DOHH2 (cell line): ENCODE measurements around the gene POLG.

Experiments
- H3F3A ChIP-seq: fragments of 200-600 bp; sonication (generic), shearing (Covaris generic); 2 replicates; pipeline ENCODE4 v1.6.0; 2016; ENCODE audit warnings: antibody characterized with exemption, mild to moderate bottlenecking; ENCODE audit not compliant: control insufficient read depth, insufficient read depth
- H3K27ac ChIP-seq: fragments of 200-600 bp; sonication (generic); 2 replicates; pipeline ENCODE4 v1.5.1; 2014; ENCODE audit warnings: low read depth, mild to moderate bottlenecking, low read length, moderate library complexity
- H3K27me3 ChIP-seq: fragments of 200-600 bp; sonication (generic); 2 replicates; pipeline ENCODE4 v1.6.1; 2014; ENCODE audit warnings: mild to moderate bottlenecking, low read length, mixed read lengths; ENCODE audit not compliant: control insufficient read depth
- H3K36me3 ChIP-seq: fragments of 200-600 bp; sonication (generic); 2 replicates; pipeline ENCODE4 v1.6.1; 2014; ENCODE audit warnings: mild to moderate bottlenecking, low read length, moderate library complexity, mixed read lengths; ENCODE audit not compliant: control insufficient read depth
- H3K4me1 ChIP-seq: fragments of 200-600 bp; sonication (generic); 2 replicates; pipeline ENCODE4 v1.6.1; 2014; ENCODE audit warnings: mild to moderate bottlenecking, low read length, mixed read lengths; ENCODE audit not compliant: control insufficient read depth
- H3K4me2 ChIP-seq: fragments of 200-600 bp; sonication (generic); 2 replicates; pipeline ENCODE4 v1.6.0; 2014; ENCODE audit warnings: mild to moderate bottlenecking, low read length, moderate library complexity
- H3K4me3 ChIP-seq: fragments of 200-600 bp; sonication (generic); 2 replicates; pipeline ENCODE4 v1.5.1; 2014; ENCODE audit warnings: mild to moderate bottlenecking, low read length, mixed read lengths
- H3K79me2 ChIP-seq: fragments of 200-600 bp; sonication (generic); 2 replicates; pipeline ENCODE4 v1.6.1; 2014; ENCODE audit warnings: mild to moderate bottlenecking, low read length, mixed read lengths; ENCODE audit not compliant: control insufficient read depth
- H3K9me2 ChIP-seq: fragments of 200-600 bp; sonication (generic); replicated peaks from 2 replicates; pipeline ENCODE4 v1.6.1; 2014; ENCODE audit warnings: mild to moderate bottlenecking, low read length, mixed read lengths; ENCODE audit not compliant: control insufficient read depth
- H3K9me3 ChIP-seq: fragments of 200-600 bp; sonication (generic); 2 replicates; pipeline ENCODE4 v1.6.1; 2014; ENCODE audit warnings: antibody characterized with exemption, low read length, mixed read lengths; ENCODE audit not compliant: control insufficient read depth, insufficient read depth
- H4K20me1 ChIP-seq: fragments of 200-600 bp; sonication (generic); 2 replicates; pipeline ENCODE4 v1.6.0; 2014; ENCODE audit warnings: low read depth, mild to moderate bottlenecking, antibody characterized with exemption, low read length, moderate library complexity; ENCODE audit not compliant: control insufficient read depth, insufficient read depth
- EZH2phosphoT487 ChIP-seq: fragments of 200-600 bp; sonication (generic); IDR thresholded peaks from 2 replicates; pipeline ENCODE4 v1.6.1; 2017; ENCODE audit warnings: borderline replicate concordance, mild to moderate bottlenecking, antibody characterized with exemption, low read length, moderate library complexity, mixed read lengths
- TF ChIP-seq, protein P1 (sequence below): fragments of 200-600 bp; sonication (generic); IDR thresholded peaks from one replicate; pipeline ENCODE4 v1.5.1; 2014; ENCODE audit warnings: antibody characterized with exemption, mild to moderate bottlenecking, low read depth, low read length; ENCODE audit not compliant: poor library complexity, severe bottlenecking

Gene POLG

DNA sequence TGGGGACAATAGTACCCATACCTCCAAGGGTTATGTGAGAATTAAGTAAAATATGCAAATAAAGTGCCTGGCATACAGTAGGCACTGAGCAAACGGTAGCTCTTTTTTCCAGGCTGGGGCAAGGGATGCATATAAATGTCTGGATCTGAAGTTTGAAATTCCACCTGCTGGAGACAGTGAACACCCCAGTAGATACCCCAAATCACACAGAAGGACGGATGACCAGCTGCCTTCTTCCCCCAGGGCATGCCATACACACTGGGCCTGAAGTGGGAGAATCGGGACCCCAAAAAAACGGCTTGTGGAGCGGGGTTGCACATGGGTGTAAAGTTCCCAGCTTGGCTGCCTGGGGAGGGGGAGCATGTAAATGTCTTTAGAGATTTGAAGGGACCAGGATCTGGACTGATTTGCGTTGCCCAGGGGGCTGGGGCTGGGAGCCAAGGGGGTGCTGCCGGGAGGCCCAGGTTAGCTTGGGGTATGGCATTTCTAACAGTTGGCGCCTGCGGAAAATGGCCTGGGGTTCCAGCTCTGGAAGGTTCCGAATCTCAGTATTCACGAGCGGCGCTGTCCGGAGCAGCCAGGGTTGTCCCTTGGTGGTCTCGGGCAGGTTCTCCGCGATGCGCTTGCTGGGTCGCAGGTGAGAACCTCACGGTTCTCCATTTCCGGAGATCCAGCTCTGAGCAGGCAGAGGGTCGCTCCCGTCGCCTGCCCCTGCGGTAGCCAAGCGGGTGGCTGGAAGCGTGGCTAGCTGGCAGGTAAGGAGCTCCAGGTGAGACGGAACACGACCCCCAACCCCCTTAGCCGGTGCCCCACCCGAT, 42.6 kb upstream of the POLG start:
- Histone ChIP-seq H3K4me1 (no peaks in the 10 kb centered on the region), H4K20me1 (no peaks in the 10 kb centered on the region), H3K9me2 (no peaks in the 10 kb centered on the region), H3K4me3 (no peak overlapping the region), H3K9me3 (no peaks in the 10 kb centered on the region), H3K27ac (no peak overlapping the region), H3K36me3 (no peaks in the 10 kb centered on the region), H3K79me2 (no peaks in the 10 kb centered on the region), H3K4me2 (no peak overlapping the region), H3F3A (no peaks in the 10 kb centered on the region), H3K27me3 (peaks cover 59% of the 10 kb centered on the region)
- no peak for TF ChIP-seq EZH2phosphoT487
- TF ChIP-seq, protein P1, sequence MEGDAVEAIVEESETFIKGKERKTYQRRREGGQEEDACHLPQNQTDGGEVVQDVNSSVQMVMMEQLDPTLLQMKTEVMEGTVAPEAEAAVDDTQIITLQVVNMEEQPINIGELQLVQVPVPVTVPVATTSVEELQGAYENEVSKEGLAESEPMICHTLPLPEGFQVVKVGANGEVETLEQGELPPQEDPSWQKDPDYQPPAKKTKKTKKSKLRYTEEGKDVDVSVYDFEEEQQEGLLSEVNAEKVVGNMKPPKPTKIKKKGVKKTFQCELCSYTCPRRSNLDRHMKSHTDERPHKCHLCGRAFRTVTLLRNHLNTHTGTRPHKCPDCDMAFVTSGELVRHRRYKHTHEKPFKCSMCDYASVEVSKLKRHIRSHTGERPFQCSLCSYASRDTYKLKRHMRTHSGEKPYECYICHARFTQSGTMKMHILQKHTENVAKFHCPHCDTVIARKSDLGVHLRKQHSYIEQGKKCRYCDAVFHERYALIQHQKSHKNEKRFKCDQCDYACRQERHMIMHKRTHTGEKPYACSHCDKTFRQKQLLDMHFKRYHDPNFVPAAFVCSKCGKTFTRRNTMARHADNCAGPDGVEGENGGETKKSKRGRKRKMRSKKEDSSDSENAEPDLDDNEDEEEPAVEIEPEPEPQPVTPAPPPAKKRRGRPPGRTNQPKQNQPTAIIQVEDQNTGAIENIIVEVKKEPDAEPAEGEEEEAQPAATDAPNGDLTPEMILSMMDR = no peak

DNA sequence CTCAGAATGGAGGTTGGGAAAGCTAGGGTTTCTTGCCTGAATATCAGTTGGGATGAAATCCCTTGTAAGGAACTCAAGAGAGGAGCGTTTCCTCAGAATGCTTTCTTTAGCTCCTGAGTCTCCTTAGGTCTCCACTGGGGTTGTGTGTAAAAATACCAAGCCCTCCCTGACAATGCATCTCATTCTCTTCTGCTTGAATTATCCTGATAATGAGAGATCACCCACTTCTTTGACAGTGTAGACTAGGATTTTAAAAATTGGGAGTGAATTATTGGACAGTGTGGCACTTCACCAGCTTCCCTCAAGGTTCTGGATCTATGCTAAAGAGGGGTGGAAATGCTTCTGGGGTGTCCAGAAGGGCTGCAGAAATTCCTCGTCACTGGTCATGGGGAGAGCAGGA, 41.8 kb upstream of the POLG start:
- Histone ChIP-seq H3K27me3 (peaks cover 53% of the 10 kb centered on the region), H3K9me2 (no peaks in the 10 kb centered on the region), H3K4me1 (no peaks in the 10 kb centered on the region), H3K27ac (no peak overlapping the region), H3K4me3 (no peak overlapping the region), H3K36me3 (no peaks in the 10 kb centered on the region), H3F3A (no peaks in the 10 kb centered on the region), H3K9me3 (no peaks in the 10 kb centered on the region), H3K79me2 (no peaks in the 10 kb centered on the region), H4K20me1 (no peaks in the 10 kb centered on the region), H3K4me2 (no peak overlapping the region)
- TF ChIP-seq EZH2phosphoT487 = no peak

DNA sequence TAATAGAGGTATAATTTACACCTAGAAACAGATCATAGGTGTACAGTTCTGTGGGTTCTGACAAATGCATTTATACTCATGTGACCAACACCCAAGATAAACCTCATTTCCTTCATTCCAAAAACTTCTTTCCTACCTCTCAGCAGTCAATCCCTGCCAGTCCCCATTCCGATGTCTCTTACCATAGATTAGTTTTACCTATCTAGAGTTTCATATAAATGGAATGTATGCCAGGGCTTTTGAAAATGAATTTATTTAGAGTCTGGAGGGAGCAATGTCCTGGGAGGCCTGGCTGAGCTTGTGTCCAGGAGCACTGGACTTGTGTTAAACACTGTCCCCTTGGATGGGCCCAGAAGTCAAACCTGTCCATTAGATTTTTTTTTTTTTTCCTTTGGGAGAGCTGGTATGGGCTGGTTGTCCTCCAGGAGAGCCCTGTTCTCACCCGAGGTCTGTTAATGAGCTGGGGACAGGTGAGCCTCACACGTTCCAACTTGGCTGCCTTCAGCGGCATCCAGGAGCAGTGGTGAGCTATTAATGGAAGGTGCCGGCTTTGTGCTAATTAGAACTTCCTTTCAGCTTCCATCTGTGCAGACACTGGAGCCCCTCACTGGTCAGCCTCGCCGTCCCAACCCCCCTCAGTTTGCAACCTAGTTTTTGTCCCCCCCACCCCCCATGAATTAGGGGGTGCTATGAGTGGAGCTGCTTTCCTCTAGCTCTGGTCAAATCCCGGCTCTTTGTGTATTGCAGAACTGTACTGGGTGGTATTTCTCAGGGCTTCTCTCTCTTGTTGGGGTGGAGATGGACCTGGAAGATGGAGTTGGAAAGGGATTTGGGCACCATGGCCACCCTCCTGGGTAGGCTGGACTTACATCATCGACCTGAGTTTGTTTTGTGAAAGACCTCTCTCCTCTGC, 40.7 kb upstream of the POLG start:
- H4K20me1 ChIP-seq = no peaks in the 10 kb centered on the region
- no peaks in the 10 kb centered on the region for H3F3A ChIP-seq
- no peak overlapping the region for H3K4me3 ChIP-seq
- no peak overlapping the region for H3K27ac ChIP-seq
- H3K36me3 ChIP-seq = no peaks in the 10 kb centered on the region
- H3K9me3 ChIP-seq = no peaks in the 10 kb centered on the region
- H3K9me2 ChIP-seq = no peaks in the 10 kb centered on the region
- peaks cover 53% of the 10 kb centered on the region for H3K27me3 ChIP-seq
- H3K4me2 ChIP-seq = no peak overlapping the region
- TF ChIP-seq EZH2phosphoT487 = no peak
- TF ChIP-seq, protein P1 = no peak
- no peaks in the 10 kb centered on the region for H3K79me2 ChIP-seq
- no peaks in the 10 kb centered on the region for H3K4me1 ChIP-seq
